GM19043 (cell line): Measurements from ENCODE around the gene SSH2.

Experiments
- ATAC-seq: cut with Tn5 transposase; IDR thresholded peaks from one replicate; pipeline ENCODE4 v1.9.1; 2021; ENCODE audit warnings: low read depth; ENCODE audit not compliant: unreplicated experiment

Gene SSH2

DNA sequence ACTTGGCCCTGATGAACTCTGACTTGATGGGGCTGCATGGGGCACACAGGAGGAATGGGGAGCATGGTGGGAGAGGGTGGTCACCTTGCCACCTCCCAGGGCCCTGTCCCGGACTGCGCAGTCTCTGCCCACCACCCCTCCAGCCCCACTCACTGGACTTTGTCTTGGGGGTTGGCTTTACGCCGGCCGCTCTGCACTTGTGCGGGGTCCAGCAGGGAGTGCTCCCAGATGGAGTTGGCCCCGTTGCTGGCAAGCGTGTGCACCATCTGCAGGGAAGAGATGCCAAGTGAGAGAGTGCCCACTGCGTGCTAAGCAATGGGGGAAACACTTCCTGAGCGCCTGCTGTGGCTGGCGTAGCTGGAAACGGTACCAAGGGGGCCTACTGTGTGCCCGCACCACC lies 347.3 kb downstream of the SSH2 start:
- ATAC-seq = no peak

DNA sequence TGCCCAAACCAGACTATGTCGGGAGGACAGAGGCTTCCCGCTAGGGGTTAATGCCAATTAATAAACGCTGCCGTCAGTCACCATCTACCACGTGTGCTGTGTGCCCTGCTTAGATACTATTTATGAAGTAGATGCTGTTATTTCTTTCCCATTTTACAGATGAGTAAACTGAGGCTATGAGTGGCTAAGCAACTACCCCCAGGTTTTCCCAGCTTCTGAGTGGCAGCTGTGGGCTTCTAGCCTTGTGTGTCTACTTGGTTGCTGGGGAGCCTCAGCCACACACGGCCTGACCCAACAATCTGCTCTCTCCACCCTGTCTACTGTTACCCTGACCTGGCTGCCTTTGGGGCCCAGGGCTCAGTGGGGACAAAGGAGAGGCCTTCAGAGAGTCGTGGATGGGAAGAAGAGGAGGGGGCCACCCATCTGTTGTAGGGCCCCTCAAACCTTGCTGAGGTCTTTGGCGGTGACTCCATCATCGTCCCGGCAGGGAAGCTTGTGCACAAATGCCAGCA lies 347.7 kb downstream of the SSH2 start:
- ATAC-seq = no peak

DNA sequence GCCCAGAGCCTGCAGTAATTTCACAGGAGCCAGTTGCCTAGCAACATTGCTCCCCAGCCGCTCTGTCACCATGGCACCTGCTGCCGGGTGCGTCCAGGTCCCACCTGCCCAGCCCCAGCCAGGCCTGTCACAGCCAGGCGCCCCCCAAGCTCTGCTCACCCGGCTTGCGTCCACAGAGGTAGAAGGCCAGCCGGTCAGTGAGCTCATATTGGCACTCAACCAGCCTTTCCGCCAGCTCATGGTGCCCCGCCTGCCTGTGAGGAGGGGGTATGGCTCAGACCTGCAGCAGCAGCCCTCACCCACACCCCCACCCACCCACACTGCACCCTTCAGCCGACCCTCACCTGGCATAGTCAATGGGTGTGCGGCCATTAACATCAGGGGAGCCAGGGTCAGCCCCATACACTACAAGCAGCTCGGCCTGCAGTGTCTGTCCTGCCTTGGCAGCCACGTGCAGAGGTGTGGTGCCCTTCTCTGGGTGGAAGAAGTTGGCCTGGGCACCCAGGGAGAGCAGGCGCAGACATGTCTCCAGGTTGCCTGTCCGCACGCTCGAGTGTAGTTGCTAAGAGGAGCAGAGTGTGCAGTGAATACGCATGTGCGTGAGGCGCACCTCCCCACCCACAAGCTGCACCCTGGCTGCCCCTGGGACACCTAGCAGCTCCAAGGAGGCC lies 348.3 kb downstream of the SSH2 start:
- no peak for ATAC-seq

DNA sequence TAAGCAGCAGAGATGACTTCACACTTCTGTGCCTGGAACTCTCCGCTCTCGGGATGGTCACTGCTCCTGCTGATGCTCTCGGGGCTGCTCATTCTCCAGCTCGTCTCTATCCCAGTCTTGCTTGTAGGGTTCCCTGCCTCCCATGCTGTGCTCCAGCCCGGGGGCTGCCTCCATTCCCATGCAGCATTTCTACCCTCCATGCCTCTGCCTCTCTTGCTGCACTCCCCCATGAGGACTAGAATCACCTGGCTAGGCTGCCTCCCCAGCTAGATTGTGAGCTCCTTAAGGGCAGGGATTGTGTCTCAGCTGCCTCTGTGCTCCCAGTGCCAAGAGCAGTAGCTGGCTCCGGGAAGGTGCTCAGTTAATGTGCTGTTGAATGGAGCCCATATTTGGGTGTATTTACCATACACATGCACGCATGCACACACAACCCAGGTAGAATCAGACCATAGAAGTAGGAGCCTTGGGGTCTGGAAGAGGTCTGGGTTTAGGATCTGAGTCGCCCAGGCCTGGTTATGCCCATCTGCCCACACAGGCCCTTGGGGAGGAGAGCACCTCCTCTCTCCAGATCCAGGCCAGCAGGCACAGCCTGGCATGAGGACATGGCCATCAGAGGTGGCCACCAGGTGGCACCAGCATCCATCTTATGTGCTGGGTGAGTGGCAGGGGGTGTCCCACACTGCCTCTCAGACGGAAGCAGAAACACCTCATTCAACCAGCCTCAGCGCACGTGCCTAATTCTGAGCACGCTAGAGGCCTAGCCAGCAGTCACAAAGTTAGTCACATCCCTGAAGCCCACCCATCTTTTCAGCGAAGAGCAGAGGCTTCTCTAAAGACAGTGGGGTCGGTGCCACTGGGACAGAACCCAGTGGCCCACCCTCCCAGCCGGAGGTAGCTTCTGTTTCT lies 349.9 kb downstream of the SSH2 start:
- peak; percentile 80 for ATAC-seq

DNA sequence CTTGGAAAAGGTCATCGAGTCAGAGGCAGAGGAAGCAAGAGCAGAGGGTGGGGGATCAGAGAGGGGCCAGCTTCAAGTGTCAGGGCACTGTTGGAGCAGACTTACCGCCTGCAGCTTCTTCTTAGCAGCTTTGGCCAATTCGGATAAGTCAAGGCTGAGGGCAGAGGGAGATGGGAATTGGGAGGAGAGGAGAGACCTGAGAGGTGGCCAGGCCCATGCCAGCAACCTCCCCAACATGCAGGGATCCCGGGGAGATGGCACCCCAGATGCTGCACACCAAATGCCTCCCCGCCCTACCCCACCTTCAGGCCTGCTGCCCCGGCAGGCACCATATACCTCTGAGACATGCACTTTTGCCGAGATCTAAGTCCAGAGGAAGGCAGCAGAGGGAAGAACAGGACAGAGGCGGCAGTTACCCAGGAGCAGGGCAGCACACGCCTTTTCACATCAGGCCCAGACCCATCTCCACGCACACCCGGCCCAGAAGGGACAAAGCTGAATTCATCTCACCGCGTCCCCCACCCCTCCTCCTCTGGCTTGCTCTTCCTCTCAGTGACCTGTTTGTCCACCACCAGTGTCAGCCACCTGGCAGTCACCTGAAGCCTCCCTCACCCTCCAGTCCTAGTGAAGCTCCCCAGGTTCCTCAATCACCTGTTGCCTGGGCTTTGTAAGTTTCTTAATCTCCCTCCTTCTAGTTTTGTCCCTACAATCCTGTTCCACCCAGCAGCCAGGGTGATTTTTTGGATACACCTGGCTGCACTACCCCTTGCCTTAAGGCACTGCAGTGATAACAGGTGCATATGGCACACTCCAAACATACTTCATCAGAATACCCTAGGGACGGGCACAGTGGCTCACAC lies 351.2 kb downstream of the SSH2 start:
- no peak for ATAC-seq

DNA sequence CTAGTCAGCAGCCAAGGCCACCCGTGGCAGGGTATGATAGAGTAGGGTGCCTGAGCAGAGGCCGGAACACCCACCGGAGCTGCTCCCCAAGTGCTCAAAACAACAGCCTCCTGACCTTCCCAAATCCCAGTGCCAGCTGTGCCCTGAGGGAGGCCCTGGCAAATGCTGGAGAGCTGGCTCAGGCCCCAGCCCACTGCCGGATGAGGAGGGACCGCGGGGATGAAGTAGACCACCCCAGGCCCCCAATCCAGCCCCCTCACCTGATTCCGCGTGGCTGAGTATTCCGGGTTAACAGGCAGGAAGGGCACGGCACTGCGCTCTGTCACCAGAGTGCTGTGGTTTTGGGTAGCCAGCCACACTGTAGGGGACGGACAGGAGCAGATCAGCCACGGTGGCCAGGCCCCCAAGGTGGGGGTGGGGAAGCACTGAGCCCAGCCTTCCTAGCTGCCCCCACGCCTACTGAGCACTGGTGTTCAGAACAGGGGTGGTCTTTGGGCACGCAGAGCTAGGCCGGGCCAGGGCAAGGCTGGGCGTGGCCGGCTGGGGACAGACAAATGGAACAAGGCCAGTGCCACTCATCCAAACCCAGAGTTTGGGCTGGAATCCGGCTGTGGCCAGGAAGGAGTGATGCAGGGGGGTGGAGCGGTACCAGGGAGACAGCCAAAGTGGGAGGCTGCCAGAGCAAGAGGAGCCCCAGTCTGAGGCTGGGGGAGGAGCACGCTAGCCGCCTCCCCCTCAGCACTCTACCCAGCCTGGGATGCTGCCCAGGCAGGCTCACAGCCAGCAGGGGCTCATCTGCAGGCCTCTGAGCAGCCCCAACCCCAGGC lies 352.4 kb downstream of the SSH2 start:
- ATAC-seq = no peak

DNA sequence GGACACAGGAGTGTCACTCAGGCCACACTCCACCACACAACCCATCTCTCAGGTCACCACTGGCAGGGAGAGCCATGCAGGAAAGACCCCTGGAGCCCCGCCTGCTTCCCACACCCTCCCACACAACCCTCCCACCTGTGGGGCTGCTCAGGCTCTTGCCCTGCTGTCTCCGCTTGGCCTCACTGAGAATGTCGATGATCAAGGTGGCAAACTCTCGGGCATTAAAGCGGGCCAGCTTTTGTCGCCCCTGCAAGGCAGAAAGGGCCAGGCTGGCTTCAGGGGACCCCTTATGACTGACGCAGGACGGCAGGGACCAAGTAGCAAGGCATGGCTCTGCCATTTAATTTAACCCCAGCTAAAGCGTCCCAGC lies 353.0 kb downstream of the SSH2 start:
- no peak for ATAC-seq

DNA sequence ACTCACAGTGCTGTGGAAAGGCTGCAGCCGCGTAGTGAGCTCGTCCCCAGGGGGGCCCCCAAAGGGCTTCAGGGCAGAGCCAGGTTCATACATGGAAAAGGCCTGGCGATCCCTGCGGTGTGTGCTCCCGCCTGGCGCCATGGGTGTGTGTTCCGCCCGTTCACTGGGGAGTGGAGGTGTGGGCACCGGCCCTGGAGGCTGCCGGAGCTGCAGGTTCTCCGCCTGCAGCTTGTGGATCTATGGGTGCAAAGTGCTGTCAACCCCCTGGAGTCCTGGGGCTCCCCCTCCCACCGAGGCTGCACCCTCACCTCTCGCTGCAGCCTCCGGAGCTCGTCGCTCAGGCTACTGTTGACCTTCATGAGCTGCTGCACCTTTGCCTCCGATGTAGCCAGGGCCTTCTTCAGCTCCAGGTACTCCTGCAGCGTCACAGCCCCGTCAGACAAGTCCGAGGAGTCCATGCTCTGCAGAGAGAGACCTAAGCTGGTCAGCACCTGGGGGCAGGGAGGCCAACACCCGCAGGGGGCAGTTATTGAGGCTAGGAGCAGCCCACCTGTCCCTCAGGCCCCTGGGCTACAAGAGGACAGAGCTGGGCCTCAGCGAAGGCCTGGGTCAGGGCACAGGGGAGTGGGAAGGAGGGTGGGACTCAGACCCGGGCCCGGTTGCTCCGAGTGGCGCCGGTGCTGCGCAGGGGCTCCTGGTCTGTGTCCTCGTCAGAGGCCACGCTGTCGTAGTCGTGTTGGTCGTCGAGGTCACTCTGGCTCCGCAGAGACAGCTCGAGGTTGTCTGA lies 353.6 kb downstream of the SSH2 start:
- no peak for ATAC-seq
